GDM1 (cell line): Measurements from ENCODE around the gene GAL3ST2.
"Not testable (repeated sequence)": the region's sequence is repeated elsewhere in the genome, so short reads cannot be mapped to it uniquely, and the experiment has no call there.

Experiments
- DNase-seq: peaks from one replicate; lab custom pipeline; 2025; lab: John Stamatoyannopoulos, UW

The GAL3ST2 gene

DNA sequence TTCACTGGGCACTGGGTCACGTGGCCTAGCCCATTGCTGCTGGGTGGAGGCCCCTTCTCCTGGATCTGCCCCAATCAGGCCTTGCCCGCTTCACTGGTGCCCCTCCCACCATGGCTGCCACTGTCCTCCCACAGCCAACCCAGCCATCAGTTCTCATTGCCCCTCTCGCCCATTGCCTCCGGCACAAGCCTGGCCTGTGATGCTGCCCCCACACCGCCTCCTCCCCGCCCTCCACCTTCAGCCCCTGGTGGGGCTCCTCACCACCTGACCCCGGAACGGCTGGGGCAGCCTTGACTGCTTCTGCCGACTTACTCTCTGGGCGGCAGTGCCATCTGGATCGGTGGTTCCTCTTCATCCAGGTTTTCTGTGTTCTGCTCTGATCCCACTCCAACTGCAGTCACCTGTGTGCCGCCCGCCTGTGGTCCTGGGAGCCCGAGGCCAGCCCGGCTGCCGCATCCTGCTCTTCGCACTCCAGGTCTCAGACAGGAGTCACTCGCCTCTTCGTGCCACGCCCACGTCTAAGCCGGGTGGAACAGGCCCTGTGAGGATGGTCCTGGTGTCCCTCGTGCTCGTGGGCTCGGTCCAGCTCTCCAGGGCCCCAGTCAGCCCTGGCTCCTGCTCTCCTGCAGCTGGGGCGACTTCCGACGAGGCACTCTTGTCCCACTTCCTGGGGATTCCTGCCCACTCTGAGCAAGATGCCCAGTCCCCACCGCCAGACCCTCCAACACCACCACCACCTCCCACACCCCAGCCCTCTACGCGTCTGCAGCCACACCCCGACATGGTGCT, 28.0 kb upstream of the GAL3ST2 start:
- DNase-seq: no peak

DNA sequence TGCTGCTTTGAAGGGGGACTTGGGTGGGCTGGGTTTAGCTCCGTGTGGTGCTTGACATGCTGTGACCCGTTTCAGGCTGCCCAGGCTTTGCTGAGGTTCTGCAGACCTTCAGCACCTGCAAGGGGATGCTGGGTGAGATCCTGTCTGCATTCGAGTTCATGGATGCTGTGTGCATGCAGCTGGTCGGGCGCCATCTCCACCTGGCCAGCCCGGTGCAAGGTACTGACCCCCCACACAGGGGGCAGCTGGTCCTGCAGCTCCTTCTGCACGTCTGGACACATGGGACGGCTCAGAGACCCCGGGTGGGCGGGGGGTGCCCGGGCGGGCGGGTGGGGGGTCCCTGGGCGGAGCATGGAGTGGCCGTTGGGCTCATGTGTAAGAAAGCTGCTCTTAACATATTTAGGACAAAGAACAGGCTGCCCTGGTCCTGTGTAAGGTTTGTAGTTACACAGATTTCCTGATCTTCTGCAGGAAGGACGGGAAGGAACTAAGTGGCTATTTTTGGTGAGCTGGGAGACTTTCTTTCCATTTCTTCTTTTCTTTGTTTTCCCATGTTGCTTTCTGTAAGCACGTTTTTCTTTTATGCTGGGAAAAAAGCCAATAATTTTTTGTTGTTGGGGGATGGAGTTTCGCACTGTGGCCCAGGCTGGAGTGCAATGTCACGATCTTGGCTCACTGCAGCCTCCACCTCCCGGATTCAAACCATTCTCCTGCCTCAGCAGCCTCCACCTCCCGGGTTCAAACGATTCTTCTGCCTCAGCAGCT, 26.4 kb upstream of the GAL3ST2 start:
- no peak for DNase-seq

GRCh38 chr2:241751152-241751551, 25.5 kb upstream of the GAL3ST2 start:
- DNase-seq: no peak

DNA sequence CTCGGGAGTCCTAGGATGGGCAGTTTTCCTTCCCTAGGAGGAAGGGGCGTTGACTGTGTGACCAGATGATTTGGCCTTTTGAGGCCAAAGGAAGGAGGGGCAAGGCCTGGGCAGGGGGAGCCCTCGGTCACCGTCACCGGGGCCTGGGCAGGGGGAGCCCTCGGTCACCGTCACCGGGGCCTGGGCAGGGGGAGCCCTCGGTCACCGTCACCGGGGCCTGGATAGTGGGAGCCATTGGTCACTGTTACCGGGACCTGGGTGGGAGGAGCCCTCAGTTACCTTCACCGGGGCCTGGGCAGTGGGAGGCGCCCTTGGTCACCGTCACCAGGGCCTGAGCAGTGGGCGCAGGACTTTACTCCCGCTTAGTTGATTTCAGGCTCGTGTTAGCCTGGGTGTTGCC, 24.8 kb upstream of the GAL3ST2 start:
- DNase-seq: no peak

- no peak for DNase-seq
Observed at GRCh38 chr2:241752253-241752652, 24.4 kb upstream of the GAL3ST2 start.

DNA sequence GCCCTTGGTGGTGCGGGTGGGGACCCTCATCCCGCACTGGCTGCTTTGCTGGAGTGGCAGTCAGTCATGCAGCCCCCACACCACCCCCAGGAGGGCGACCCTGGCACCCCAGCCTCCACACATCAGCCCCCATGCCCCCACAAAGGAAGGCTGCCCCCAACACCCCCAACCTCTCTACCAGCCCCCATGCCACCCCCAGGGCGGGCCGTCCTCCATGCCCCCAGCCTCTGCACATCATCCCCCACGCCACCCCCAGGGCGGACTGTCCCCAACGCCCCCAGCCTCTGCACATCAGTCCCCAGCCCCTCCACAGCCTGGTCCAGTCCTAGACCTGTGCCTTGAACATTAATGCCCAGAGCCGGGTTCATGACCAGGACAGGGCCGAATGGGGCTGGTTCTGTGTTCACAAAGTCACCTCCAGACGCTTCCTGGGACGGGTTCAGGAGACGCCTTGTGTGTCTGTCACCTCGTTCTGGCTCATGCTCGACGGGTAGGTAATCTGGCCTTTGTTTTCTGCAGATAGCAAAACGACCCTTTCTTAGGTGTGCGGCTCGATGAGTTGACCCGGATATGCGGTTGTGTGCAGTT, 23.8 kb upstream of the GAL3ST2 start:
- no peak for DNase-seq

- DNase-seq: no peak
Observed at GRCh38 chr2:241753493-241753892, 23.1 kb upstream of the GAL3ST2 start.

- no peak for DNase-seq
Observed at GRCh38 chr2:241754042-241754441, 22.6 kb upstream of the GAL3ST2 start.

DNA sequence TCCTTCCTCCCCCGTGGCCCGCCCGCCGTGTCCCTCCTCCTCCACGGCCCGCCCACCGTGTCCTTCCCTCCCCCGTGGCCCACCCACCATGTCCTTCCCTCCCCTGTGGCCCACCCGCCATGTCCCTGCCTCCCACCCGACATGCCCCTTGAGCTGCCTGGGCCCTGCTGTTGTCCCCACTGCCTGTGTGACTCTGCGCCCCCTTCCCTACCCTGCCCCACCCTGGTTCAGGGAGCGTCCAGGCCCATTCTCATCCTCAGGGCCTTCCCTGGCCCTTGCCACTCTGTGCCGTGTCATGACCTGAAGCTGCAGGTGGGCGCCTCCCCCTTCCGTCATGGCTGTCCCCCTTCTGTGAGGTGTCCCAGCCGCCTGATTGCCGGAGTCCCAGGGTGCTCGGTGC, 21.5 kb upstream of the GAL3ST2 start:
- no peak for DNase-seq

DNA sequence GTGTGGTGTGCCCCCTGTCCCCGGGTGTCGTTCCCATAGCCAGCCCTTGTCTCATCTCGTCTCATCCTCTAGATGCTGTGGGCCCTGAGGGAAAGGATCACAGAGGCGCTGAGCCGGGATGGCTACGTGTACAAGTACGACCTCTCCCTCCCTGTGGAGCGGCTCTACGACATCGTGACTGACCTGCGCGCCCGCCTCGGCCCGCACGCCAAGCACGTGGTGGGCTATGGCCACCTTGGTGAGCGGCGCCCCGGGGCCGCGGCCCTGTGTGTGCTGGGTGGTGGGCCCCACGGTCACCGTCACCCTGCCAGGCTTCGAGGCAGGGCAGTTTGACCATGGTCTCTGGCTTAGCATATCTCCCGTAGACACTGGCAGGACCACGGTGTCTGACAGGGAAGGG, 20.8 kb upstream of the GAL3ST2 start:
- no peak for DNase-seq

GRCh38 chr2:241759067-241759807, 17.4 kb upstream of the GAL3ST2 start:
- no peak for DNase-seq

- not testable (repeated sequence) for DNase-seq
Observed at GRCh38 chr2:241759893-241760292, 16.7 kb upstream of the GAL3ST2 start.

DNA sequence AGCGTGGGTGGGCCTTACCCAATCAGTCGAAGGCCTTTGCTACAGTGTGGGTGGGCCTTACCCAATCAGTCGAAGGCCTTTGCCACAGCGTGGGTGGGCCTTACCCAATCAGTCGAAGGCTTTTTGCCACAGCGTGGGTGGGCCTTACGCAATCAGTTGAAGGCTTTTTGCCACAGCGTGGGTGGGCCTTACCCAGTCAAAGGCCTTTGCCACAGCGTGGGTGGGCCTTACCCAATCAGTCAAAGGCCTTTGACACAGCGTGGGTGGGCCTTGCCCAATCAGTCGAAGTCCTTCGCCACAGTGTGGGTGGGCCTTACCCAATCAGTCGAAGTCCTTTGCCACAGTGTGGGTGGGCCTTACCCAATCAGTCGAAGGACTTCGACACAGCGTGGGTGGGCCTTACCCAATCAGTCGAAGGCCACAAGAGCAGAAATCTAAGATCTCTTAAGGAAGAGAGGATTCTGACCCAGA, 16.3 kb upstream of the GAL3ST2 start:
- no peak for DNase-seq

GRCh38 chr2:241762321-241762932, 14.2 kb upstream of the GAL3ST2 start:
- DNase-seq: no peak

DNA sequence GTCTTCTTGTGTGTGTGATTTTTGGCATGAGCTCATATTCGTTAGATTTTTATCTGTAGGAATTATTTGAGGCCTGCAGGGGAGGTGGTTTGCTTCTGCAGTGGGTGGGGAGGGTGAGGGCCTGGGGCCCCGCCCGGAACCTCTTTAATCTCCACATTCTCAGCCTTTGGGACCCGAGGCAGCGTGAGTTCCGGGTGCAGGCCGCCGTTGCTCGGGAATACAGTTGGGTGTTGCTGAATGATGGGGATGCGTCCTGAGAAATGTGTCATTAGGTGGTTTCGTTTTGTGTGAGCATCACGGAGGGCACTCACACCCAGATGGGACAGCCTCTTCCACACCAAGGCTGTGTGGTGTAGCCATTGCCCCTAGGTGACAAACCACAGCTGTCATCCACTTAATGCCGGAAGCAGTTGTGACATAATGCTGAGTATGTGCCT, 13.7 kb upstream of the GAL3ST2 start:
- DNase-seq: no peak

DNA sequence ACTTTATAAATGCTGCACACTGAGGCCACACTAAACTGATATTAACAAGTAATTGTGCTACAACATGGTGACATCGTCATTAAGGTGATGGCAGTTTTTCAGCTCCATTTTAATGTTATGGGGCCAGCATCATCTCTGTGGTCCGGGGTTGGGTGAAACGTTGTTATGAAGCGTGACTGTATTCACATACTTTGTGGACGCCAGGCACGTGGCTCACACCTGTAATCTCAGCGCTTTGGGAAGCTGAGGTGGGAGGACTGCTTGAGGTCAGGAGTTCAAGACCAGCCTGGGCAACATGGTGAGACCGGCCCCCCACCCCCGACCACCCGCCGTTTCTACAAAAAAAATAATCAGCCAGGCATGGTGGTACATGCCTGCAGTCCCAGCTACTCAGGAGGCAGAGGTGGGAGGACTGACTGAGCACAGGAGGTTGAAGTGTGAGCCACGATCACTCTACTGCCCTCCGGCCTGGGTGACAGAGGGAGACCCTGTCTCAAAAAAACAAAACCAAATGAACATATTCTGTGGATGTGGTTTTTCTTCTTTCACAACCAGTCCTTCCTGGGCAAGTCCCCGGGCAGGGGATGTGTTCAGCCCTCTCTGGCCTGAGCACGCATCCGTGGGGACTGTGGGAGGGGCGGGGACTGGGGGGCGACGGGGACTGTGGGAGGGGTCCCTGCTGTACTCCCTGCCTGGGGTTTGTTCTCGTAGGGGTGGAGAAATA, 12.9 kb upstream of the GAL3ST2 start:
- no peak for DNase-seq

DNA sequence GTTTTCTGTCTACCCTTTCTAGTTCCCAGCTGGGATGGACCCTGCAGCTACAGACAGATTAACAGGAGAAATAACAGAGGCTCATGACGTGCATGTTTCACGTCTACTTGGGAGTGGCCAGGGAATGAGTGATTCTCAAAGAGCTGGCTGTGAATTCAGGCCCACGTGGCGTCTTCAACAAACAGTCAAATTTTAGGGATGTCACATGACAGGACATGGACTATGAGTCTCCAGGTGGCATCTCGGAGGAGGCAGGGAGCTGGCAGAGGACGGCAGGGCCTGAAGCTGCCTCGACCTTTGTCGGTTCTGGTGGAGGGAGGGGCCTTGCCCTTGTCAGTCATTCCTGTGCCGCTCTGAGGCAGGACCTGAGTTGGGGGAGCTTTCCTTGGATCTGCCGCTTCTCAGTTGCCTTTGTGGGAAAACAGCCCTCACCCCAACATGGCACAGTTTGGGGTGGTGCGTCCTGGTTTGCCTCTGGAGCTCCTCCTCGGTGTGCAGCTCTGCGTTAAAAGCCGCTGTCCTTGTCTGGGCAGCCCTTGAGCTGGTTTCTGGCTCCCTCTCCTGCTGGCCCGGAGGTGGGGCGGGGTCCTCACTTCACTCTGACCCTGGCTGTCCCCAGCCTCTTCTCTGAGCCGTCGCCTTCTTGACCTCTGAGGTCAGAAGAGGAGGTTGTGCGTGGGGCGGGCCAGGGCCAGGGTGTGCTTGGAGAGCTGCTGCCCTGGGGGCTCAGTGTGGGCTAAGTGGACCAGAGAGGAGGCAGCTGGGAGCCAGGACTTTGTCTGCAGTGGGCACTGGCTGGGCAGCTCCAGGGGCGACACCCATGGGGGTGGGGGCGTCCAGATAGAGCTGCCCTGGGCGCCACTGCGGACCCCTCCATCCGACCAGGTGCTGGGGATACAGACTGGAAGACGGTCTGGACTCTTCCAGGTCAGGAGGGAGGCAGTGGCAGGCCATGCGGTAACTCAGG, 12.1 kb upstream of the GAL3ST2 start:
- no peak for DNase-seq

GRCh38 chr2:241767464-241768250, 9.0 kb upstream of the GAL3ST2 start:
- no peak for DNase-seq

DNA sequence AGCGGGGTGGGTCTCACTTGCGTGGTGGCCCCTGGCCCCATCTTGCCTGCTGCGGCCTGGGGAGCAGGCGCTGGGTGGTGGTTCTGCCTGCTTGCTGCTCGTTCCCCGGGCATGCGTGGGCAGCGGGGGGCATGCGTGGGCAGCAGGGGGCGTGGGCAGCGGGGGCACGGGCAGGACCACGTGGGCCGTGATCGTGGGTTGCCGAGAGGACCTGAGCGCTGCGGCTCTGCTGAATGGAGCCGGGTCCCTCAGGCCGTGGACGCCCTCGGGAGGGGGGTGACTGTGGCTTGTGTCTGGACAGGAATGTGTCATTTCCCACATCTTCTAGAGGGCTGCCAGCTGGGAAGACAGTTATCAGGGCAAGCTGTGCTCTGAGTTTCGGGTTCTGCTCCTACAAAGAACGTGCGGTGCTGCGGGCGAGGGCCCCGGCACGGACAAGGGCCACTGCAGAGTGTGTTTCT, 8.3 kb upstream of the GAL3ST2 start:
- DNase-seq: no peak
